PC-3 (cell line): ENCODE results near the gene CFAP210. TPM values are rescaled to one million over a fixed set of nuclear protein-coding genes. Genes with fewer than 3 reads are reported as not detected.

Source experiments
- ATAC-seq: fragments of 200-7000 bp; cut with Tn5 transposase; 2 replicates; pipeline ENCODE4 v1.9.1; 2020; ENCODE audit warnings: mild to moderate bottlenecking, moderate library complexity
- BruUV-seq: library from RNA; stranded (reverse); fragments of 400-500 nt; replicated peaks from 2 replicates; lab custom pipeline; 2021; lab: Mats Ljungman, UMichigan
- CTCF ChIA-PET: fragments of 300-600 bp; sonication (Branson Sonifier 250); formaldehyde crosslinking; loops from one replicate; lab custom pipeline; 2022; ENCODE audit warnings: antibody characterized with exemption; lab: Charles Lee
- POLR2A ChIA-PET: fragments of 300-600 bp; sonication (Branson Sonifier 250); formaldehyde crosslinking; loops from one replicate; lab custom pipeline; 2022; ENCODE audit warnings: antibody characterized with exemption; ENCODE audit not compliant: unreplicated experiment; lab: Charles Lee
- DNase-seq: peaks from one replicate; pipeline ENCODE4 v3.0.0-alpha.2; 2015
- H2AFZ ChIP-seq: fragments of 300-600 bp; sonication (generic); 2 replicates; pipeline ENCODE4 v1.6.0; 2016; ENCODE audit warnings: antibody characterized with exemption, low read length
- H3F3A ChIP-seq: fragments of 300-600 bp; sonication (generic); one replicate; pipeline ENCODE4 v1.6.0; 2017; ENCODE audit warnings: antibody characterized with exemption, low read length, control low read depth, mild to moderate bottlenecking; ENCODE audit not compliant: unreplicated experiment
- H3K27ac ChIP-seq: fragments of 300-600 bp; sonication (generic); 2 replicates; pipeline ENCODE4 v1.5.1; 2016; ENCODE audit warnings: mild to moderate bottlenecking, low read length
- H3K27me3 ChIP-seq: fragments of 300-600 bp; sonication (generic); 2 replicates; pipeline ENCODE4 v1.6.1; 2016; ENCODE audit warnings: low read length, mixed read lengths
- H3K36me3 ChIP-seq: fragments of 300-600 bp; sonication (generic); 2 replicates; pipeline ENCODE4 v1.6.1; 2016; ENCODE audit warnings: low read depth, mixed run types, low read length, mixed read lengths
- H3K4me1 ChIP-seq: fragments of 300-600 bp; sonication (generic); 2 replicates; pipeline ENCODE4 v1.5.1; 2016; ENCODE audit warnings: low read length; ENCODE audit not compliant: insufficient read depth
- H3K4me2 ChIP-seq: fragments of 300-600 bp; sonication (generic); 2 replicates; pipeline ENCODE4 v1.6.0; 2016; ENCODE audit warnings: low read length
- H3K4me3 ChIP-seq: fragments of 300-600 bp; sonication (generic); 2 replicates; pipeline ENCODE4 v1.5.1; 2016; ENCODE audit warnings: mild to moderate bottlenecking, low read length, mixed read lengths
- H3K79me2 ChIP-seq: fragments of 300-600 bp; sonication (generic); 2 replicates; pipeline ENCODE4 v1.6.1; 2017; ENCODE audit warnings: low read length, mixed read lengths
- H3K9ac ChIP-seq: fragments of 300-600 bp; sonication (generic); 2 replicates; pipeline ENCODE4 v1.6.0; 2016; ENCODE audit warnings: mild to moderate bottlenecking, low read length
- H3K9me2 ChIP-seq: fragments of 300-600 bp; sonication (generic); replicated peaks from 2 replicates; pipeline ENCODE4 v1.6.1; 2016; ENCODE audit warnings: mixed run types, low read length, mixed read lengths
- H3K9me3 ChIP-seq: fragments of 300-600 bp; sonication (generic); 2 replicates; pipeline ENCODE4 v1.6.1; 2016; ENCODE audit warnings: low read length, mixed read lengths
- H4K20me1 ChIP-seq: fragments of 300-600 bp; sonication (generic); 2 replicates; pipeline ENCODE4 v1.6.1; 2016; ENCODE audit warnings: low read length, mixed read lengths
- EZH2 ChIP-seq: fragments of 300-600 bp; sonication (generic); IDR thresholded peaks from one replicate; pipeline ENCODE4 v1.6.1; 2017; ENCODE audit warnings: antibody characterized with exemption, mild to moderate bottlenecking, low read length; ENCODE audit not compliant: unreplicated experiment
- EZH2phosphoT487 ChIP-seq: fragments of 300-600 bp; sonication (generic); IDR thresholded peaks from 2 replicates; pipeline ENCODE4 v1.6.1; 2018; ENCODE audit warnings: mild to moderate bottlenecking, antibody characterized with exemption, low read length, borderline replicate concordance
- intact Hi-C: fragments of 100-400 bp; cut with micrococcal nuclease; formaldehyde crosslinking; loops from 2 replicates; pipeline ENCODE4 v1.9.0; 2023
- total RNA-seq: library from RNA; depleted of rRNA; stranded (reverse); fragments of >200 nt; gene quantifications from 2 replicates; pipeline ENCODE4 v1.2.3, GENCODE V29; 2014
- TF ChIP-seq, protein P1 (sequence below): fragments of 300-600 bp; sonication (generic); conservative IDR thresholded peaks from 2 replicates; pipeline ENCODE4 v1.5.1; 2017; ENCODE audit warnings: antibody characterized with exemption, low read depth, mild to moderate bottlenecking, low read length

Gene CFAP210
- total RNA-seq, 1 experiment from 2014 or later: not detected

DNA sequence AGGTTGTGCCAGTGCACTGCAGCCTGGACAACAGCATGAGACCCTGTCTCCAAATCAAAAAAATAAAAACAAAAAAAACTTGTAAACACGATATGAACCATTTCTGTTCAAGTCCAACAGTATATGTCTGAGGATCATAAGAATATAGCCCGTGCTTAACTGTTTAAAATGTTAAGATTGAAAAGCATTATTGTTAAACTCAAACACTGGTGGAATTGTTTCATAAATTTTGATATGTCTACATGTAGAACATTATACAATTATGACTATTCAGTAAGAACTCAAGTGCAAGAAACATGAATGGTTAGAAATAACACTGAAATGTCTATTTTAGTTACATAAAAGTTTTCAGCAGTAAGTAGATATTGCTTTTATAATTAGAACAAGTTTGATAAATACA lies 80.3 kb downstream of the CFAP210 start:
- Histone ChIP-seq H3K9me3 (no peaks in the 10 kb centered on the region), H3K9ac (no peak overlapping the region), H3K27ac (no peak overlapping the region), H3K79me2 (peaks cover 5% of the 10 kb centered on the region; the same call in 1 of the 2 replicates), H3K36me3 (peaks cover 52% of the 10 kb centered on the region), H3K4me3 (no peak overlapping the region), H3K4me1 (no peaks in the 10 kb centered on the region), H4K20me1 (no peaks in the 10 kb centered on the region), H3F3A (no peaks in the 10 kb centered on the region), H3K27me3 (no peaks in the 10 kb centered on the region), H2AFZ (no peak overlapping the region), H3K9me2 (no peaks in the 10 kb centered on the region), H3K4me2 (no peak overlapping the region)
- DNase-seq (no peak), ATAC-seq (no peak)
- no TSS peak for BruUV-seq
- intact Hi-C loops: no loop called here
- POLR2A ChIA-PET: no interaction called here
- CTCF ChIA-PET: no interaction called here
- TF ChIP-seq EZH2 (no peak), EZH2phosphoT487 (no peak)
- TF ChIP-seq, protein P1, sequence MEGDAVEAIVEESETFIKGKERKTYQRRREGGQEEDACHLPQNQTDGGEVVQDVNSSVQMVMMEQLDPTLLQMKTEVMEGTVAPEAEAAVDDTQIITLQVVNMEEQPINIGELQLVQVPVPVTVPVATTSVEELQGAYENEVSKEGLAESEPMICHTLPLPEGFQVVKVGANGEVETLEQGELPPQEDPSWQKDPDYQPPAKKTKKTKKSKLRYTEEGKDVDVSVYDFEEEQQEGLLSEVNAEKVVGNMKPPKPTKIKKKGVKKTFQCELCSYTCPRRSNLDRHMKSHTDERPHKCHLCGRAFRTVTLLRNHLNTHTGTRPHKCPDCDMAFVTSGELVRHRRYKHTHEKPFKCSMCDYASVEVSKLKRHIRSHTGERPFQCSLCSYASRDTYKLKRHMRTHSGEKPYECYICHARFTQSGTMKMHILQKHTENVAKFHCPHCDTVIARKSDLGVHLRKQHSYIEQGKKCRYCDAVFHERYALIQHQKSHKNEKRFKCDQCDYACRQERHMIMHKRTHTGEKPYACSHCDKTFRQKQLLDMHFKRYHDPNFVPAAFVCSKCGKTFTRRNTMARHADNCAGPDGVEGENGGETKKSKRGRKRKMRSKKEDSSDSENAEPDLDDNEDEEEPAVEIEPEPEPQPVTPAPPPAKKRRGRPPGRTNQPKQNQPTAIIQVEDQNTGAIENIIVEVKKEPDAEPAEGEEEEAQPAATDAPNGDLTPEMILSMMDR: no peak

DNA sequence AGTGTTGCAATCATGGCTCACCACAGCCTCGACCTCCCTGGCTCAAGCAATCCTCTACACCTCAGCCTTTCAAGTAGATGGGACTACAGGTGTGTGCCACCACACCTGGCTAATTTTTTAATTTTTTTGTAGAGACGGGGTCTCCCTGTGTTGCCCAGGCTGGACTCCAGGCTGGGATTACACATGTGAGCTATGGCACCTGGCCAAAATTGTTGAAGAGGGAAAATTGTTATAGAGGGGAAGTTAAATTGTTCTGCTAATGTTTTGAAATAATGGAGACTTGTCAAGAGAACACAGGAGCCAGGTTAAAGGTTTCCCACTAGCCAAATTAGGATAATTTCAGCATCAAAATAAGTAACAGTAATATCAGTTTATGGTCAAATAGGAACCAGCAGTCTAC lies 84.9 kb downstream of the CFAP210 start:
- ATAC-seq (no peak), DNase-seq (no peak)
- Histone ChIP-seq H3K9me2 (no peaks in the 10 kb centered on the region), H3K4me1 (no peaks in the 10 kb centered on the region), H3K9me3 (no peaks in the 10 kb centered on the region), H3F3A (no peaks in the 10 kb centered on the region), H3K4me2 (no peak overlapping the region), H2AFZ (no peak overlapping the region), H3K27ac (no peak overlapping the region), H3K9ac (no peak overlapping the region), H3K36me3 (peaks cover 47% of the 10 kb centered on the region), H4K20me1 (no peaks in the 10 kb centered on the region), H3K4me3 (no peak overlapping the region), H3K27me3 (no peaks in the 10 kb centered on the region), H3K79me2 (no peaks in the 10 kb centered on the region)
- intact Hi-C loops: no loop called here
- ChIA-PET POLR2A (no interaction called here), CTCF (no interaction called here)
- TF ChIP-seq, protein P1: no peak
- no peak for TF ChIP-seq EZH2
- TF ChIP-seq EZH2phosphoT487: no peak
- BruUV-seq: no TSS peak

DNA sequence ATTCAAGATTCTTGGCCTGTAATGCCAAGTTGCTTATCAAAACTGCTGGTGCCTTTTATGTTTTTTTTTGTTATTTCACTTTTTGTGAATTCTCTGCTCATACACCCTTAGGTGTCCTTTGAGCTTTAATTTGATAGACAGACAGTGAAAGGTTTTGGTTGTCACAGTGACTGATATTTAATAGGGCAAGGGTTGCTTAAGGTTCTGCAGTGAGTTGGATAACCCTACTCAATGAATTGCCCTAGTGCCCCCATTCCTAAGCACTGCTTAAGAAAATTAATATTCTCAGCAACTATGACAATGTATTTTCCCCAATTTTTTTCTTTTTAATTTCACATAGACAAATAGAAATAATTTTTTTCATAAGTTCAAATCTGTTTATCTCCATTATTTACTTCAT lies 94.6 kb downstream of the CFAP210 start:
- POLR2A ChIA-PET: no interaction called here

More for the DNA sequence above, 94.6 kb downstream of the CFAP210 start:
- Histone ChIP-seq H3F3A (peaks cover 3% of the 10 kb centered on the region), H2AFZ (no peak overlapping the region), H3K27me3 (no peaks in the 10 kb centered on the region), H3K4me3 (no peak overlapping the region), H3K79me2 (peaks cover 80% of the 10 kb centered on the region), H3K27ac (no peak overlapping the region), H3K9me3 (no peaks in the 10 kb centered on the region), H3K36me3 (peaks cover 10% of the 10 kb centered on the region; the same call in 1 of the 2 replicates), H4K20me1 (peaks cover 9% of the 10 kb centered on the region), H3K4me2 (no peak overlapping the region), H3K4me1 (no peaks in the 10 kb centered on the region), H3K9ac (no peak overlapping the region), H3K9me2 (no peaks in the 10 kb centered on the region)
- intact Hi-C loops: no loop called here
- ATAC-seq (no peak), DNase-seq (no peak)
- CTCF ChIA-PET: no interaction called here
- TF ChIP-seq EZH2: no peak
- no peak for TF ChIP-seq EZH2phosphoT487
- TF ChIP-seq, protein P1: no peak
- no TSS peak for BruUV-seq
